IMR-90 (cell line): ENCODE results near the gene EVI2A. TPM values are rescaled to one million over a fixed set of nuclear protein-coding genes. Genes with fewer than 3 reads are reported as not detected.

Source experiments
- ATAC-seq: fragments of 200-7000 bp; cut with Tn5 transposase; 2 replicates; pipeline ENCODE4 v1.9.1; 2020; ENCODE audit warnings: low read depth, mild to moderate bottlenecking, moderate library complexity
- BruUV-seq: library from RNA; stranded (reverse); fragments of 400-500 nt; replicated peaks from 2 replicates; lab custom pipeline; 2021; lab: Mats Ljungman, UMichigan
- CTCF ChIA-PET: fragments of 300-600 bp; formaldehyde crosslinking; extraction: SDS; loops from one replicate; lab custom pipeline; 2021; ENCODE audit warnings: antibody characterized with exemption; lab: Yijun Ruan, JAX
- POLR2A ChIA-PET: fragments of 300-600 bp; sonication (Branson Sonifier 250); formaldehyde crosslinking; loops from one replicate; lab custom pipeline; 2022; ENCODE audit warnings: antibody characterized with exemption; ENCODE audit not compliant: unreplicated experiment; lab: Charles Lee
- DNase-seq: peaks from one replicate; pipeline ENCODE4 v3.0.0; 2013
- H2AFZ ChIP-seq: replicated peaks from 2 replicates; pipeline ENCODE3; 2013; ENCODE audit warnings: low read length, mild to moderate bottlenecking; ENCODE audit not compliant: poor library complexity
- H2AK5ac ChIP-seq: 2 replicates; pipeline ENCODE4 v1.6.1; 2013; ENCODE audit warnings: low read depth, low read length, inconsistent platforms
- H2AK9ac ChIP-seq: replicated peaks from 2 replicates; pipeline ENCODE3; 2013; ENCODE audit warnings: mild to moderate bottlenecking, low read depth, low read length, moderate library complexity; ENCODE audit not compliant: poor library complexity
- H2BK120ac ChIP-seq: 2 replicates; pipeline ENCODE4 v1.6.1; 2013; ENCODE audit warnings: low read depth, low read length, inconsistent platforms
- H2BK15ac ChIP-seq: 3 replicates; pipeline ENCODE4 v1.6.1; 2013; ENCODE audit warnings: low read depth, low read length, inconsistent platforms
- H2BK20ac ChIP-seq: 2 replicates; pipeline ENCODE4 v1.6.1; 2013; ENCODE audit warnings: low read depth, mild to moderate bottlenecking, inconsistent platforms, low read length, moderate library complexity
- H2BK5ac ChIP-seq: 2 replicates; pipeline ENCODE4 v1.6.1; 2013; ENCODE audit warnings: mild to moderate bottlenecking, low read depth, low read length, inconsistent platforms; ENCODE audit not compliant: poor library complexity, severe bottlenecking
- H3K14ac ChIP-seq: replicated peaks from 2 replicates; pipeline ENCODE4 v1.6.1; 2013; ENCODE audit warnings: low read depth, low read length, inconsistent platforms
- H3K18ac ChIP-seq: 2 replicates; pipeline ENCODE4 v1.6.1; 2013; ENCODE audit warnings: low read depth, low read length, control low read depth
- H3K23ac ChIP-seq: 2 replicates; pipeline ENCODE4 v1.6.1; 2013; ENCODE audit warnings: low read depth, low read length, inconsistent platforms
- H3K27ac ChIP-seq: 2 replicates; pipeline ENCODE4 v1.5.1; 2013; ENCODE audit warnings: mild to moderate bottlenecking, control low read depth, low read length; ENCODE audit not compliant: insufficient read depth
- H3K27me3 ChIP-seq: 2 replicates; pipeline ENCODE4 v1.6.1; 2013; ENCODE audit warnings: low read length; ENCODE audit not compliant: control insufficient read depth, insufficient read depth
- H3K36me3 ChIP-seq: 2 replicates; pipeline ENCODE4 v1.6.1; 2013; ENCODE audit warnings: low read length, mixed read lengths; ENCODE audit not compliant: control insufficient read depth, insufficient read depth
- H3K4ac ChIP-seq: 2 replicates; pipeline ENCODE4 v1.6.1; 2013; ENCODE audit warnings: low read depth, low read length, inconsistent platforms
- H3K4me1 ChIP-seq: 2 replicates; pipeline ENCODE4 v1.6.1; 2013; ENCODE audit warnings: low read length, mixed read lengths; ENCODE audit not compliant: control insufficient read depth, insufficient read depth
- H3K4me2 ChIP-seq: 2 replicates; pipeline ENCODE4 v1.6.1; 2013; ENCODE audit warnings: low read depth, mild to moderate bottlenecking, control low read depth, low read length, moderate library complexity
- H3K4me3 ChIP-seq: 2 replicates; pipeline ENCODE4 v1.5.1; 2013; ENCODE audit warnings: low read depth, mild to moderate bottlenecking, control low read depth, low read length, moderate library complexity; ENCODE audit not compliant: insufficient read depth
- H3K56ac ChIP-seq: 2 replicates; pipeline ENCODE4 v1.6.1; 2013; ENCODE audit warnings: low read length, inconsistent platforms; ENCODE audit not compliant: insufficient read depth; ENCODE audit errors: extremely low read depth
- H3K79me1 ChIP-seq, 2 experiments: 2 replicates each; pipeline ENCODE4 v1.6.1; 2013; ENCODE audit warnings: low read length in 2 of 2, inconsistent platforms in 1 of 2, low read depth in 1 of 2
- H3K9ac ChIP-seq: 2 replicates; pipeline ENCODE4 v1.6.1; 2013; ENCODE audit warnings: low read depth, low read length, control low read depth
- H3K9me1 ChIP-seq: 2 replicates; pipeline ENCODE4 v1.6.1; 2013; ENCODE audit warnings: low read length, inconsistent platforms; ENCODE audit not compliant: insufficient read depth
- H3K9me3 ChIP-seq: 2 replicates; pipeline ENCODE4 v1.6.1; 2013; ENCODE audit warnings: low read length; ENCODE audit not compliant: control insufficient read depth, insufficient read depth
- H4K20me1 ChIP-seq: 2 replicates; pipeline ENCODE4 v1.6.1; 2013; ENCODE audit warnings: low read length, inconsistent platforms; ENCODE audit not compliant: insufficient read depth
- H4K5ac ChIP-seq: 2 replicates; pipeline ENCODE4 v1.6.1; 2013; ENCODE audit warnings: mild to moderate bottlenecking, low read depth, low read length, control low read depth
- H4K8ac ChIP-seq, 2 experiments: 2 replicates each; pipeline ENCODE4 v1.6.1; 2013; ENCODE audit warnings: low read depth in 2 of 2, low read length in 2 of 2, control low read depth in 1 of 2, inconsistent platforms in 1 of 2
- H4K91ac ChIP-seq: 2 replicates; pipeline ENCODE4 v1.6.1; 2013; ENCODE audit warnings: low read depth, low read length, inconsistent platforms; ENCODE audit not compliant: insufficient read depth
- BHLHE40 ChIP-seq: fragments of 150-350 bp; IDR thresholded peaks from 2 replicates; pipeline ENCODE4 v1.6.1; 2016; ENCODE audit warnings: mild to moderate bottlenecking, low read depth, low read length
- CEBPB ChIP-seq: IDR thresholded peaks from 2 replicates; pipeline ENCODE4 v1.6.1; 2012; ENCODE audit warnings: low read depth, low read length, improper control_type of control experiment
- CHD1 ChIP-seq: IDR thresholded peaks from 2 replicates; pipeline ENCODE4 v1.6.1; 2012; ENCODE audit warnings: low read depth, low read length, improper control_type of control experiment
- ELK1 ChIP-seq: fragments of 150-350 bp; IDR thresholded peaks from 2 replicates; pipeline ENCODE4 v1.6.1; 2016; ENCODE audit warnings: low read depth, mild to moderate bottlenecking, low read length, moderate library complexity, borderline replicate concordance
- FOS ChIP-seq: fragments of 150-350 bp; IDR thresholded peaks from 2 replicates; pipeline ENCODE4 v1.6.1; 2016; ENCODE audit warnings: low read depth, low read length
- MAFK ChIP-seq: IDR thresholded peaks from 2 replicates; pipeline ENCODE4 v1.6.1; 2012; ENCODE audit warnings: low read depth, low read length, improper control_type of control experiment
- MAZ ChIP-seq: IDR thresholded peaks from 2 replicates; pipeline ENCODE4 v1.6.1; 2012; ENCODE audit warnings: low read depth, mild to moderate bottlenecking, low read length, improper control_type of control experiment, moderate library complexity, borderline replicate concordance
- MXI1 ChIP-seq: IDR thresholded peaks from 2 replicates; pipeline ENCODE4 v1.6.1; 2012; ENCODE audit warnings: low read depth, mild to moderate bottlenecking, low read length, moderate library complexity, borderline replicate concordance
- NFE2L2 ChIP-seq: fragments of 150-350 bp; IDR thresholded peaks from 2 replicates; pipeline ENCODE4 v1.6.1; 2016; ENCODE audit warnings: low read depth, mild to moderate bottlenecking, low read length
- POLR2A ChIP-seq: IDR thresholded peaks from 2 replicates; pipeline ENCODE4 v1.6.1; 2012; ENCODE audit warnings: mild to moderate bottlenecking, low read depth, low read length
- RAD21 ChIP-seq: IDR thresholded peaks from 2 replicates; pipeline ENCODE4 v1.6.1; 2012; ENCODE audit warnings: low read length, improper control_type of control experiment
- RCOR1 ChIP-seq: IDR thresholded peaks from 2 replicates; pipeline ENCODE4 v1.6.1; 2012; ENCODE audit warnings: mild to moderate bottlenecking, low read length, improper control_type of control experiment; ENCODE audit not compliant: insufficient replicate concordance
- RFX5 ChIP-seq: IDR thresholded peaks from 2 replicates; pipeline ENCODE4 v1.8.0; 2012; ENCODE audit warnings: low read depth, mild to moderate bottlenecking, low read length, moderate library complexity
- SMC3 ChIP-seq: fragments of 150-350 bp; IDR thresholded peaks from 2 replicates; pipeline ENCODE4 v1.6.1; 2016; ENCODE audit warnings: low read depth, mild to moderate bottlenecking, antibody characterized with exemption, low read length, moderate library complexity
- WGBS, 2 experiments: methylation state at CpG; one replicate each; pipeline versions ENCODE4 v1.1.5 to v1.1.7; 2013; ENCODE audit warnings: missing lambda C conversion rate in 2 of 2; ENCODE audit not compliant: insufficient read length in 1 of 2; ENCODE audit errors: extremely low coverage in 2 of 2; 5-methylcytosine and 5-hydroxymethylcytosine counted together
- dilution Hi-C: fragments of 300-500 bp; cut with HindIII; formaldehyde crosslinking; loops from one replicate; pipeline ENCODE4 v1.14.3; 2018; ENCODE audit warnings: low sequenced_read_pairs; ENCODE audit not compliant: unreplicated experiment
- in situ Hi-C: fragments of 300-500 bp; cut with MboI; formaldehyde crosslinking; loops from 3 replicates; pipeline ENCODE4 v1.14.3; 2019; ENCODE audit warnings: low sequenced_read_pairs, inconsistent platforms, mixed read lengths
- intact Hi-C: fragments of 100-400 bp; cut with micrococcal nuclease; formaldehyde crosslinking; loops from 2 replicates; pipeline ENCODE4 v1.10.0; 2022
- polyA plus RNA-seq, 3 experiments: library from polyadenylated mRNA; depleted of rRNA; stranded (reverse); fragments of >200 nt; gene quantifications; 2 replicates each; pipeline ENCODE4 v1.2.3, GENCODE V29; 2012; ENCODE audit warnings: low replicate concordance in 1 of 3
- total RNA-seq: library from RNA; depleted of rRNA; stranded (reverse); fragments of >200 nt; gene quantifications from 2 replicates; pipeline ENCODE4 v1.2.3, GENCODE V29; 2012
- TF ChIP-seq, protein P1 (sequence below): conservative IDR thresholded peaks from 2 replicates; pipeline ENCODE4 v1.5.1; 2012; ENCODE audit warnings: mild to moderate bottlenecking, low read depth, low read length, improper control_type of control experiment
- TF ChIP-seq, protein P2 (sequence below): fragments of 150-350 bp; IDR thresholded peaks from 2 replicates; pipeline ENCODE4 v1.6.1; 2017; ENCODE audit warnings: mild to moderate bottlenecking, antibody characterized with exemption, low read length, low read depth

The EVI2A gene
- total and polyA plus RNA-seq, 2 of the 4 experiments (the other 2 are of a cell fraction), result 0.50 to 0.90 TPM

DNA sequence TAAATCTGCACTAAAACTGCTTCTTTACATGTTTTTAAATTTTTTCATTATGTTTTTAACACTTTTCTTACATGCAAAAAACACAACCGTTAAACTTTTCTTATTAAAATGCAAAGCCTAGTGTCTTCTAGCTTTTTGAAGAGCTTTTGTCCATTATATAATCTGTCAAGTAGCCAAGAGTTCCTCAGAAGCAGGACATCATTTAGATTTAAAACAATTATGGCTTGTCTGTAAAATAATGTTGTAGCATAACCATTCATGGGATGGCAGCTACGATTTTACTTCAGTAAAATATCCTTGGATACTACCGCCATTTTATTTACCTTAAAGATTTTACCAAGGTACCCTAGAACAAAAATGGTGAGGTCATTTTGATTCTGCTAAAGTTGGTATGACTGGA lies 27.2 kb downstream of the EVI2A start:
- H3K14ac ChIP-seq, result no peak overlapping the region
- no peak overlapping the region for H3K9ac ChIP-seq
- no peak overlapping the region for H2BK5ac ChIP-seq
- in situ Hi-C loops, result no loop called here
- no peak for ATAC-seq
- ChIA-PET POLR2A (no interaction called here), CTCF (no interaction called here)
- no peaks in the 10 kb centered on the region for H3K4me1 ChIP-seq
- H4K91ac ChIP-seq, result no peak overlapping the region
- H3K56ac ChIP-seq, result no peak overlapping the region
- no TSS peak for BruUV-seq
- peaks cover 9 to 31% of the 10 kb centered on the region in 2 experiments for H3K79me1 ChIP-seq
- H4K8ac ChIP-seq, result no peak overlapping the region
- no peak overlapping the region for H3K4ac ChIP-seq
- no peak for TF ChIP-seq SMC3
- TF ChIP-seq FOS, result no peak
- no peak for TF ChIP-seq RAD21
- no peak for TF ChIP-seq MAZ
- TF ChIP-seq, protein P1, sequence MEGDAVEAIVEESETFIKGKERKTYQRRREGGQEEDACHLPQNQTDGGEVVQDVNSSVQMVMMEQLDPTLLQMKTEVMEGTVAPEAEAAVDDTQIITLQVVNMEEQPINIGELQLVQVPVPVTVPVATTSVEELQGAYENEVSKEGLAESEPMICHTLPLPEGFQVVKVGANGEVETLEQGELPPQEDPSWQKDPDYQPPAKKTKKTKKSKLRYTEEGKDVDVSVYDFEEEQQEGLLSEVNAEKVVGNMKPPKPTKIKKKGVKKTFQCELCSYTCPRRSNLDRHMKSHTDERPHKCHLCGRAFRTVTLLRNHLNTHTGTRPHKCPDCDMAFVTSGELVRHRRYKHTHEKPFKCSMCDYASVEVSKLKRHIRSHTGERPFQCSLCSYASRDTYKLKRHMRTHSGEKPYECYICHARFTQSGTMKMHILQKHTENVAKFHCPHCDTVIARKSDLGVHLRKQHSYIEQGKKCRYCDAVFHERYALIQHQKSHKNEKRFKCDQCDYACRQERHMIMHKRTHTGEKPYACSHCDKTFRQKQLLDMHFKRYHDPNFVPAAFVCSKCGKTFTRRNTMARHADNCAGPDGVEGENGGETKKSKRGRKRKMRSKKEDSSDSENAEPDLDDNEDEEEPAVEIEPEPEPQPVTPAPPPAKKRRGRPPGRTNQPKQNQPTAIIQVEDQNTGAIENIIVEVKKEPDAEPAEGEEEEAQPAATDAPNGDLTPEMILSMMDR, result no peak
- TF ChIP-seq CEBPB, result no peak
- no peak for TF ChIP-seq RCOR1
- no peak for TF ChIP-seq NFE2L2
- TF ChIP-seq, protein P2, sequence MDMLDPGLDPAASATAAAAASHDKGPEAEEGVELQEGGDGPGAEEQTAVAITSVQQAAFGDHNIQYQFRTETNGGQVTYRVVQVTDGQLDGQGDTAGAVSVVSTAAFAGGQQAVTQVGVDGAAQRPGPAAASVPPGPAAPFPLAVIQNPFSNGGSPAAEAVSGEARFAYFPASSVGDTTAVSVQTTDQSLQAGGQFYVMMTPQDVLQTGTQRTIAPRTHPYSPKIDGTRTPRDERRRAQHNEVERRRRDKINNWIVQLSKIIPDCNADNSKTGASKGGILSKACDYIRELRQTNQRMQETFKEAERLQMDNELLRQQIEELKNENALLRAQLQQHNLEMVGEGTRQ, result no peak
- TF ChIP-seq MXI1, result no peak
- TF ChIP-seq MAFK, result no peak
- no peak for TF ChIP-seq CHD1
- no peak for TF ChIP-seq RFX5
- no peak for TF ChIP-seq ELK1
- no peak for TF ChIP-seq POLR2A
- TF ChIP-seq BHLHE40, result no peak
- H3K27me3 ChIP-seq, result no peaks in the 10 kb centered on the region
- no peaks in the 10 kb centered on the region; the same call in 1 of the 2 replicates for H3K36me3 ChIP-seq
- no peak overlapping the region for H2BK120ac ChIP-seq
- H2AFZ ChIP-seq, result no peak overlapping the region
- H3K18ac ChIP-seq, result no peak overlapping the region
- no peak overlapping the region for H2BK15ac ChIP-seq
- no peak overlapping the region for H2AK5ac ChIP-seq
- no peak overlapping the region for H3K27ac ChIP-seq
- no peak overlapping the region for H2AK9ac ChIP-seq
- H2BK20ac ChIP-seq, result no peak overlapping the region
- no peaks in the 10 kb centered on the region; the same call in 1 of the 2 replicates for H3K9me1 ChIP-seq
- intact Hi-C loops, result no loop called here
- no peak overlapping the region for H3K4me3 ChIP-seq
- H4K5ac ChIP-seq, result no peak overlapping the region
- H4K20me1 ChIP-seq, result no peaks in the 10 kb centered on the region; the same call in 1 of the 2 replicates
- H3K4me2 ChIP-seq, result no peak overlapping the region
- no peaks in the 10 kb centered on the region for H3K9me3 ChIP-seq
- DNase-seq, result no peak
- WGBS, 2 experiments, result no CpG with 5 or more reads among the region's 3 CpGs
- H3K23ac ChIP-seq, result no peak overlapping the region
- dilution Hi-C loops, result no loop called here
